ENCODE measurements around the gene HES1. TPM values are rescaled to one million over a fixed set of nuclear protein-coding genes. Genes with fewer than 3 reads are reported as not detected.
"Not testable (repeated sequence)": the region's sequence is repeated elsewhere in the genome, so short reads cannot be mapped to it uniquely, and the experiment has no call there.

HES1 gene
- total RNA-seq (10.5 TPM), polyA plus RNA-seq (under 1 TPM in 2 of 4 donors, not detected in 2; 0.17 to 0.71 TPM)

GRCh38 chr3:194135806-194136518, at the start of gene HES1:
Gene HES1, plus strand, starts transcription at chr3:194136148. Its CDS starts 233 bp downstream, at chr3:194136381.
- peaks cover 18% of the 10 kb centered on the region for H3K27me3 ChIP-seq (ENCODE audit: control insufficient read depth, insufficient read depth, low read length)
- Mint-ChIP-seq H3K9me3 (peaks cover 0 to 3% (median 0%) of the 10 kb centered on the region in 7 donors), H3K4me3 (peak within 1 kb of the TSS; percentile 86 to 96 (median 91)), H3K27ac (peak within 1 kb of the TSS in 2 of 3 donors; percentile 60 to 92), H3K27me3 (peaks cover 75% of the 10 kb centered on the region), H3K36me3 (no peaks in the 10 kb centered on the region), H3K4me1 (peaks cover 23 to 66% (median 45%) of the 10 kb centered on the region in 4 donors)
- H3K4me3 ChIP-seq (ENCODE audit: low read depth, low read length), result peak within 1 kb of the TSS; percentile 65
- H3K36me3 ChIP-seq (ENCODE audit: control insufficient read depth, insufficient read depth, low read length), result no peaks in the 10 kb centered on the region
- ATAC-seq (ENCODE audit: low read depth in 2 of 2), result peak in 1 of 2 donors; percentile 18
- peak within 1 kb of the TSS; percentile 5 for H3K27ac ChIP-seq (ENCODE audit: insufficient read depth, low read length, poor library complexity, severe bottlenecking)
- peaks cover 55% of the 10 kb centered on the region for H3K4me1 ChIP-seq (ENCODE audit: control insufficient read depth, insufficient read depth, low read length, poor library complexity, severe bottlenecking)
- no peaks in the 10 kb centered on the region for H3K9me3 ChIP-seq (ENCODE audit: control insufficient read depth in 2 of 2, low read length in 2 of 2)
- peak; percentile 19 to 85 (median 31) for DNase-seq

- Mint-ChIP-seq H3K36me3 (no peaks in the 10 kb centered on the region), H3K27ac (peak overlapping the region in 1 of 3 donors; percentile 80)
These were observed 49.4 kb upstream of the HES1 start for GRCh38 chr3:194086388-194087075.

GRCh38 chr3:194087280-194087679, 48.7 kb upstream of the HES1 start:
- Histone ChIP-seq H3K27ac (ENCODE audit: insufficient read depth, low read length, poor library complexity, severe bottlenecking) (no peak overlapping the region), H3K4me1 (ENCODE audit: control insufficient read depth, insufficient read depth, low read length, poor library complexity, severe bottlenecking) (no peaks in the 10 kb centered on the region), H3K27me3 (ENCODE audit: control insufficient read depth, insufficient read depth, low read length) (no peaks in the 10 kb centered on the region), H3K36me3 (ENCODE audit: control insufficient read depth, insufficient read depth, low read length) (no peaks in the 10 kb centered on the region), H3K4me3 (ENCODE audit: low read depth, low read length) (no peak overlapping the region), H3K9me3 (ENCODE audit: control insufficient read depth in 2 of 2, low read length in 2 of 2) (no peaks in the 10 kb centered on the region)
- peaks cover 4% of the 10 kb centered on the region for H3K27me3 Mint-ChIP-seq
- DNase-seq (no peak), ATAC-seq (ENCODE audit: low read depth in 2 of 2) (no peak)
- peaks cover 0 to 3% (median 0%) of the 10 kb centered on the region in 7 donors for H3K9me3 Mint-ChIP-seq
- no peak overlapping the region for H3K4me3 Mint-ChIP-seq
- H3K4me1 Mint-ChIP-seq, result peaks cover 0 to 10% (median 3%) of the 10 kb centered on the region in 4 donors
- peak overlapping the region in 1 of 3 donors; percentile 80 for H3K27ac Mint-ChIP-seq
- H3K36me3 Mint-ChIP-seq, result no peaks in the 10 kb centered on the region

More at GRCh38 chr3:194086388-194087075, 49.4 kb upstream of the HES1 start:
- ATAC-seq (ENCODE audit: low read depth in 2 of 2) (no peak), DNase-seq (no peak)
- Histone ChIP-seq H3K4me3 (ENCODE audit: low read depth, low read length) (no peak overlapping the region), H3K9me3 (ENCODE audit: control insufficient read depth in 2 of 2, low read length in 2 of 2) (no peaks in the 10 kb centered on the region), H3K4me1 (ENCODE audit: control insufficient read depth, insufficient read depth, low read length, poor library complexity, severe bottlenecking) (no peaks in the 10 kb centered on the region), H3K27ac (ENCODE audit: insufficient read depth, low read length, poor library complexity, severe bottlenecking) (no peak overlapping the region), H3K36me3 (ENCODE audit: control insufficient read depth, insufficient read depth, low read length) (no peaks in the 10 kb centered on the region), H3K27me3 (ENCODE audit: control insufficient read depth, insufficient read depth, low read length) (no peaks in the 10 kb centered on the region)
- Mint-ChIP-seq H3K4me1 (peaks cover 0 to 10% (median 2%) of the 10 kb centered on the region in 4 donors), H3K4me3 (no peak overlapping the region), H3K9me3 (peaks cover 0 to 3% (median 0%) of the 10 kb centered on the region in 7 donors), H3K27me3 (peaks cover 4% of the 10 kb centered on the region)

- DNase-seq (no peak), ATAC-seq (ENCODE audit: low read depth in 2 of 2) (no peak)
- peaks cover 0 to 3% (median 0%) of the 10 kb centered on the region in 7 donors for H3K9me3 Mint-ChIP-seq
- no peak overlapping the region for H3K4me3 Mint-ChIP-seq
- Histone ChIP-seq H3K27ac (ENCODE audit: insufficient read depth, low read length, poor library complexity, severe bottlenecking) (no peak overlapping the region), H3K27me3 (ENCODE audit: control insufficient read depth, insufficient read depth, low read length) (no peaks in the 10 kb centered on the region), H3K4me3 (ENCODE audit: low read depth, low read length) (no peak overlapping the region), H3K36me3 (ENCODE audit: control insufficient read depth, insufficient read depth, low read length) (no peaks in the 10 kb centered on the region), H3K9me3 (ENCODE audit: control insufficient read depth in 2 of 2, low read length in 2 of 2) (no peaks in the 10 kb centered on the region), H3K4me1 (ENCODE audit: control insufficient read depth, insufficient read depth, low read length, poor library complexity, severe bottlenecking) (no peaks in the 10 kb centered on the region)
- no peak overlapping the region for H3K27ac Mint-ChIP-seq
- no peaks in the 10 kb centered on the region for H3K36me3 Mint-ChIP-seq
- H3K4me1 Mint-ChIP-seq, result peaks cover 0 to 10% (median 5%) of the 10 kb centered on the region in 4 donors
- peaks cover 4% of the 10 kb centered on the region for H3K27me3 Mint-ChIP-seq
These were observed 47.7 kb upstream of the HES1 start for GRCh38 chr3:194087995-194088855.

DNA sequence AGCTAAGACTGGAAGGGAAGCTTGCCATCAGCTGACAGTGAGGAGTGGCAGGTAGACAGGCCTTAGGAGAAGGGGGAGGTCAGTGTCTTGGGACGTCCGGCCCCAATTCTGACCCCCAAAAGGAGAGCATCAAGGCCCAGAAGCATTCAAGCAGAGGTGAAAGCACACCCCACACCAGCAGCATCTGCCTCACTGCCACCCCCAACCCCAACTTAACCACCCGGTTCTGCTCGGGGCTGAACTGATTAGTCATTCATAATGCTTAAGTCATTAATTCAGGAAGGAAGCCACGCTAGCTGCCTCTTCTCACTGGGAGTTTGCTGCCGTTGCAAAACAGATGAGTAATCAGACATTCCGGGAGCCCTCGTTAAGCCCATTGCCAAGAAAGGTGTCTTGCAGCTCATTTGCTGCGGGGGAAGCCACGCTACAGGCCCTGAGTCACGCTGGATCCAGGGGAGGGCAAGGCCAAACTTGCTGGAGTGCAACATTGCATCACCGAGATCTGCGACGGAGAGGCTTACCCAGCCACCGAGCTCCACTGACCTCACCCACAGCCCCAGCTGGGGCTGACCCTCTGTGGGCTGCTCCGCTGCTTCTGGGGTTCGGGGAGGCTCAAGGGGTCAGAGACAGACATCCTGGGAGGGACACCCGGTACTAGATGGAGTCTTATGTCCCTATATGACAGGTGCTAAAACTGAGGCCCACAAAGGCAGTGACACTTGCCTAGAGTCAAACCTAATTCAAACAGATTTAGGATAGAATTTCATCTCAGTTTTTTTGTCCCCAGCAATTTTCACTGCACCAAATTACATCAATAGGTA, 46.4 kb upstream of the HES1 start:
- H3K36me3 Mint-ChIP-seq, result no peaks in the 10 kb centered on the region
- Histone ChIP-seq H3K27ac (ENCODE audit: insufficient read depth, low read length, poor library complexity, severe bottlenecking) (no peak overlapping the region), H3K9me3 (ENCODE audit: control insufficient read depth in 2 of 2, low read length in 2 of 2) (no peaks in the 10 kb centered on the region), H3K4me3 (ENCODE audit: low read depth, low read length) (no peak overlapping the region), H3K27me3 (ENCODE audit: control insufficient read depth, insufficient read depth, low read length) (no peaks in the 10 kb centered on the region), H3K36me3 (ENCODE audit: control insufficient read depth, insufficient read depth, low read length) (no peaks in the 10 kb centered on the region), H3K4me1 (ENCODE audit: control insufficient read depth, insufficient read depth, low read length, poor library complexity, severe bottlenecking) (no peaks in the 10 kb centered on the region)
- no peak overlapping the region for H3K27ac Mint-ChIP-seq
- H3K4me1 Mint-ChIP-seq, result peaks cover 0 to 5% (median 2%) of the 10 kb centered on the region in 4 donors
- H3K27me3 Mint-ChIP-seq, result peaks cover 3% of the 10 kb centered on the region
- H3K4me3 Mint-ChIP-seq, result no peak overlapping the region
- peaks cover 0 to 1% (median 0%) of the 10 kb centered on the region in 7 donors for H3K9me3 Mint-ChIP-seq
- DNase-seq, result no peak
- ATAC-seq (ENCODE audit: low read depth in 2 of 2), result peak; percentile 53 to 62

- H3K4me3 ChIP-seq (ENCODE audit: low read depth, low read length); H3K27ac Mint-ChIP-seq; H3K27ac ChIP-seq (ENCODE audit: insufficient read depth, low read length, poor library complexity, severe bottlenecking); H3K4me1 ChIP-seq (ENCODE audit: control insufficient read depth, insufficient read depth, low read length, poor library complexity, severe bottlenecking); H3K4me1 Mint-ChIP-seq; H3K9me3 ChIP-seq (ENCODE audit: control insufficient read depth in 2 of 2, low read length in 2 of 2); H3K9me3 Mint-ChIP-seq; H3K4me3 Mint-ChIP-seq; H3K27me3 ChIP-seq (ENCODE audit: control insufficient read depth, insufficient read depth, low read length); H3K36me3 ChIP-seq (ENCODE audit: control insufficient read depth, insufficient read depth, low read length); H3K36me3 Mint-ChIP-seq; DNase-seq; ATAC-seq (ENCODE audit: low read depth in 2 of 2); H3K27me3 Mint-ChIP-seq: not testable (repeated sequence)
These were observed 45.8 kb upstream of the HES1 start for GRCh38 chr3:194090178-194090555.

- Mint-ChIP-seq H3K36me3 (no peaks in the 10 kb centered on the region), H3K4me3 (no peak overlapping the region), H3K27me3 (no peaks in the 10 kb centered on the region), H3K27ac (no peak overlapping the region), H3K4me1 (peaks cover 0 to 7% (median 5%) of the 10 kb centered on the region in 4 donors), H3K9me3 (peaks cover 0 to 1% (median 0%) of the 10 kb centered on the region in 7 donors)
- Histone ChIP-seq H3K27ac (ENCODE audit: insufficient read depth, low read length, poor library complexity, severe bottlenecking) (no peak overlapping the region), H3K4me1 (ENCODE audit: control insufficient read depth, insufficient read depth, low read length, poor library complexity, severe bottlenecking) (no peaks in the 10 kb centered on the region), H3K9me3 (ENCODE audit: control insufficient read depth in 2 of 2, low read length in 2 of 2) (no peaks in the 10 kb centered on the region), H3K27me3 (ENCODE audit: control insufficient read depth, insufficient read depth, low read length) (no peaks in the 10 kb centered on the region), H3K36me3 (ENCODE audit: control insufficient read depth, insufficient read depth, low read length) (no peaks in the 10 kb centered on the region), H3K4me3 (ENCODE audit: low read depth, low read length) (no peak overlapping the region)
- DNase-seq (no peak), ATAC-seq (ENCODE audit: low read depth in 2 of 2) (no peak)
These were observed 45.2 kb upstream of the HES1 start for GRCh38 chr3:194090716-194091115.

Measured in CD4-positive, CD25-positive, alpha-beta regulatory T cell (primary cell).